Liver (tissue), 9 donors: ENCODE data around the gene DOCK6. TPM values are rescaled to one million over a fixed set of nuclear protein-coding genes. Genes with fewer than 3 reads are reported as not detected.

Source experiments
- DNase-seq: peaks from one replicate; pipeline ENCODE4 v3.0.0-alpha.2; 2017; ENCODE audit warnings: low spot score
- H3K27ac ChIP-seq, 2 donors: one replicate each; pipeline ENCODE4 v1.7.0; 2013; ENCODE audit warnings: inconsistent platforms in 2 of 2, low read length in 2 of 2, control low read depth in 1 of 2, low read depth in 1 of 2, mild to moderate bottlenecking in 1 of 2
- H3K27me3 ChIP-seq, 4 donors: one replicate each; pipeline versions ENCODE4 v1.6.1 to v1.7.0; 2013; ENCODE audit warnings: low read length in 3 of 4, inconsistent platforms in 1 of 4, mild to moderate bottlenecking in 1 of 4, moderate library complexity in 1 of 4; ENCODE audit not compliant: control insufficient read depth in 4 of 4, insufficient read depth in 4 of 4
- H3K36me3 ChIP-seq, 4 donors: one replicate each; pipeline versions ENCODE4 v1.6.1 to v1.7.0; 2013; ENCODE audit warnings: low read length in 3 of 4, mild to moderate bottlenecking in 3 of 4, low read depth in 1 of 4, moderate library complexity in 1 of 4; ENCODE audit not compliant: control insufficient read depth in 4 of 4, insufficient read depth in 3 of 4
- H3K4me1 ChIP-seq, 4 donors: one replicate each; pipeline versions ENCODE4 v1.6.1 to v1.7.0; 2013; ENCODE audit warnings: low read length in 3 of 4, mild to moderate bottlenecking in 3 of 4, moderate library complexity in 1 of 4; ENCODE audit not compliant: control insufficient read depth in 4 of 4, insufficient read depth in 4 of 4
- H3K4me3 ChIP-seq, 3 donors: one replicate each; pipeline versions ENCODE4 v1.6.1 to v1.7.0; 2013; ENCODE audit warnings: low read length in 3 of 3, control low read depth in 1 of 3, low read depth in 1 of 3, mild to moderate bottlenecking in 1 of 3
- H3K9ac ChIP-seq, 2 donors: one replicate each; pipeline ENCODE4 v1.7.0; 2013; ENCODE audit warnings: low read length in 2 of 2, mild to moderate bottlenecking in 2 of 2, moderate library complexity in 2 of 2, control low read depth in 1 of 2, low read depth in 1 of 2
- H3K9me3 ChIP-seq, 4 donors: one replicate each; pipeline versions ENCODE4 v1.6.1 to v1.7.0; 2013; ENCODE audit warnings: low read length in 3 of 4; ENCODE audit not compliant: control insufficient read depth in 4 of 4
- ATF3 ChIP-seq: IDR thresholded peaks from 2 replicates; pipeline ENCODE4 v1.6.1; 2016; ENCODE audit warnings: antibody characterized with exemption
- CTCF ChIP-seq: fragments of 150-350 bp; IDR thresholded peaks from 2 replicates; pipeline ENCODE4 v1.5.1; 2017; ENCODE audit warnings: improper control_type of control experiment, low read depth, low read length; ENCODE audit not compliant: missing input control
- EGR1 ChIP-seq, 2 donors: IDR thresholded peaks; 2 replicates each; pipeline ENCODE4 v1.6.1; 2016 to 2018; ENCODE audit warnings: antibody characterized with exemption in 2 of 2, low read depth in 2 of 2
- FOXA1 ChIP-seq: IDR thresholded peaks from 2 replicates; pipeline ENCODE4 v1.6.1; 2016; ENCODE audit warnings: antibody characterized with exemption
- FOXA2 ChIP-seq: IDR thresholded peaks from 2 replicates; pipeline ENCODE4 v1.6.1; 2016; ENCODE audit warnings: antibody characterized with exemption
- HNF4G ChIP-seq: IDR thresholded peaks from 2 replicates; pipeline ENCODE4 v1.6.1; 2016; ENCODE audit warnings: antibody characterized with exemption
- JUND ChIP-seq, 2 donors: IDR thresholded peaks; 2 replicates each; pipeline ENCODE4 v1.6.1; 2016; ENCODE audit warnings: antibody characterized with exemption in 2 of 2
- NR2F2 ChIP-seq: IDR thresholded peaks from 2 replicates; pipeline ENCODE4 v1.6.1; 2016; ENCODE audit warnings: antibody characterized with exemption
- RAD21 ChIP-seq, 2 donors: IDR thresholded peaks; 2 replicates each; pipeline ENCODE4 v1.6.1; 2016; ENCODE audit warnings: antibody characterized with exemption in 2 of 2, mild to moderate bottlenecking in 2 of 2
- REST ChIP-seq: IDR thresholded peaks from 2 replicates; pipeline ENCODE4 v1.6.1; 2016; ENCODE audit warnings: antibody characterized with exemption, mild to moderate bottlenecking
- RXRA ChIP-seq, 2 donors: IDR thresholded peaks; 2 replicates each; pipeline ENCODE4 v1.6.1; 2017 to 2018; ENCODE audit warnings: antibody characterized with exemption in 2 of 2, mild to moderate bottlenecking in 1 of 2
- ZBTB33 ChIP-seq: IDR thresholded peaks from 2 replicates; pipeline ENCODE4 v1.6.1; 2016; ENCODE audit warnings: antibody characterized with exemption
- WGBS: extraction: QIAGEN DNeasy Blood & Tissue Kit; methylation state at CpG from one replicate; pipeline ENCODE4 v1.1.7; 2013; 5-methylcytosine and 5-hydroxymethylcytosine counted together
- polyA plus RNA-seq, 2 donors: library from polyadenylated mRNA; stranded (reverse) in 1 of 2; unstranded in 1 of 2; fragments of 200-250 nt in 1 of 2; fragments of >200 nt in 1 of 2; fragmentation: Nextera tagmentation in 1 of 2; extraction: Ambion mirVana in 1 of 2; gene quantifications; one replicate each; pipeline versions ENCODE4 v1.2.1 to v1.2.3, GENCODE V29; 2013 to 2015
- total RNA-seq, 2 donors: library from RNA; depleted of rRNA; stranded (reverse); fragments of >200 nt; gene quantifications; one replicate each; pipeline ENCODE4 v1.2.3, GENCODE V29; 2014
- TF ChIP-seq, protein P1 (sequence below): IDR thresholded peaks from 2 replicates; pipeline ENCODE4 v1.6.1; 2016; ENCODE audit warnings: antibody characterized with exemption
- donor health status: healthy.
- donor health status: healthy.
- donor health status: healthy.
- donor health status: healthy.
- donor health status: healthy.

The DOCK6 gene
- total and polyA plus RNA-seq, 4 donors: 4.9 to 15.8 (median 13.7) TPM

GRCh38 chr19:11291991-11292390 is 29.7 kb upstream of the DOCK6 start:
- WGBS: 79% methylated on average over 1 of the region's 1 CpG
- no peak overlapping the region for H3K27ac ChIP-seq

DNA sequence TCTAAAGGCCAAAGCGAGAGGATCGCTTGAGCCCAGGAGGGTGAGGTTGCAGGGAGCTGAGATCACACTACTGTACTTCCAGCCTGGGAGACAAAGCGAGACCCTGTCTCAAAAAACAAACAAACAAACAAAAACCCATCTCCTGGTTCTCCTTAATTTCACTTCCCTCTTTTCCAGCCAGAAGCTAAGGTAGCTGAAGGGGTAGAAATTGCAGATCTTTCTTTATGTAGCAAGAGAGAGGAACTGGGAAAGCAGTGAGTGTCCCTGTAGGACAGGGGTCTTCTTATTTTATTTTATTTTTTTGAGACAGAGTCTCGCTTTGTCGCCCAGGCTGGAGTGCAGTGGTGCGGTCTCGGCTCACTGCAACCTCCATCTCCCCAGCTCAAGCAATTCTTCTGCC is 29.1 kb upstream of the DOCK6 start:
- WGBS: 95% methylated on average over 7 of the region's 7 CpGs
- Histone ChIP-seq H3K4me3 (no peak overlapping the region), H3K4me1 (peaks cover 0 to 9% (median 4%) of the 10 kb centered on the region in 4 donors), H3K9ac (no peak overlapping the region), H3K36me3 (no peaks in the 10 kb centered on the region), H3K9me3 (no peaks in the 10 kb centered on the region), H3K27ac (no peak overlapping the region), H3K27me3 (no peaks in the 10 kb centered on the region)
- no peak for DNase-seq
- TF ChIP-seq FOXA2: no peak
- TF ChIP-seq REST: no peak
- no peak for TF ChIP-seq JUND (IDR thresholded peaks at IDR 0.05)
- no peak for TF ChIP-seq RAD21 (IDR thresholded peaks at IDR 0.05)
- no peak for TF ChIP-seq FOXA1
- TF ChIP-seq ATF3: no peak

More at GRCh38 chr19:11291991-11292390, 29.7 kb upstream of the DOCK6 start:
- H3K9me3 ChIP-seq: no peaks in the 10 kb centered on the region
- H3K4me3 ChIP-seq: no peak overlapping the region
- no peak overlapping the region for H3K9ac ChIP-seq
- DNase-seq: no peak
- H3K4me1 ChIP-seq: peaks cover 0 to 9% (median 4%) of the 10 kb centered on the region in 4 donors
- no peaks in the 10 kb centered on the region for H3K36me3 ChIP-seq
- no peaks in the 10 kb centered on the region for H3K27me3 ChIP-seq
- no peak for TF ChIP-seq REST
- no peak for TF ChIP-seq FOXA1

DNA sequence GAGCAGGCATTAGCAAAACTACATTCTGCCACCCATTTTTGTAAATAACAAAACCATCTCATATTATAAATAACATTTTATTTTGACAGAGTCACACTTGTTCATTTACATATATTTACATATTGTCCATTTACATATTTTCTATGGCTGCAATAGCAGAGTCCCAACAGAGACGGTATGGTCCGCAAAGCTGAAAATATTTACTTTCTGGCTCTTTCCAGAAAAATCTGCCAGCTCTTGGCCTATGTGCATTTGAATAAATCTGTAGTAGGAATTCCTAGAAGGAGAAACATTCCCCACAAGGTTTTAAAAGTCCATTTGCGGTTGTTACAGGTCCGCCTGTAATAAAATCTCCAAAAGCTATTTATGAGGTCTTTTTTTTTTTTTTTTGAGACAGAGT is 27.9 kb upstream of the DOCK6 start:
- no peak for DNase-seq
- TF ChIP-seq EGR1 (IDR thresholded peaks at IDR 0.05; ENCODE audit: low read depth in 2 of 2) (no peak), RAD21 (IDR thresholded peaks at IDR 0.05) (no peak), CTCF (no peak), ZBTB33 (no peak), FOXA1 (no peak), NR2F2 (no peak), ATF3 (no peak), FOXA2 (no peak), RXRA (IDR thresholded peaks at IDR 0.05) (no peak), JUND (IDR thresholded peaks at IDR 0.05) (no peak), HNF4G (no peak)
- TF ChIP-seq, protein P1, sequence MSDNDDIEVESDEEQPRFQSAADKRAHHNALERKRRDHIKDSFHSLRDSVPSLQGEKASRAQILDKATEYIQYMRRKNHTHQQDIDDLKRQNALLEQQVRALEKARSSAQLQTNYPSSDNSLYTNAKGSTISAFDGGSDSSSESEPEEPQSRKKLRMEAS: no peak

More for the DNA sequence above, 27.9 kb upstream of the DOCK6 start:
- Histone ChIP-seq H3K4me3 (no peak overlapping the region), H3K9ac (no peak overlapping the region), H3K9me3 (no peaks in the 10 kb centered on the region), H3K4me1 (peaks cover 0 to 9% (median 4%) of the 10 kb centered on the region in 4 donors), H3K27me3 (no peaks in the 10 kb centered on the region), H3K36me3 (no peaks in the 10 kb centered on the region), H3K27ac (no peak overlapping the region)
- WGBS: 92% methylated on average over 4 of the region's 4 CpGs
